GM23338 (cell line): ENCODE results near the gene SHF.

ENCODE experiments used
- CREB1 ChIP-seq: fragments of 250-450 bp; sonication (Bioruptor Pico); IDR thresholded peaks from 2 replicates; pipeline ENCODE4 v1.5.0; 2020; ENCODE audit warnings: low read depth, mild to moderate bottlenecking, moderate library complexity
- EZH2 ChIP-seq: fragments of 200-600 bp; sonication (generic); IDR thresholded peaks from one replicate; pipeline ENCODE4 v1.8.0; 2017; ENCODE audit warnings: antibody characterized with exemption, mild to moderate bottlenecking, low read depth; ENCODE audit not compliant: unreplicated experiment
- EZH2phosphoT487 ChIP-seq: fragments of 200-600 bp; sonication (generic); IDR thresholded peaks from one replicate; pipeline ENCODE4 v1.8.1; 2018; ENCODE audit warnings: antibody characterized with exemption; ENCODE audit not compliant: unreplicated experiment
- JUNB ChIP-seq: IDR thresholded peaks from one replicate; pipeline ENCODE4 v1.6.1; 2016; ENCODE audit warnings: antibody characterized with exemption; ENCODE audit not compliant: unreplicated experiment
- POLR2AphosphoS5 ChIP-seq: IDR thresholded peaks from 2 replicates; pipeline ENCODE4 v1.6.1; 2016; ENCODE audit warnings: antibody characterized with exemption, low read depth
- STAT1 ChIP-seq: IDR thresholded peaks from one replicate; pipeline ENCODE4 v1.6.1; 2016; ENCODE audit warnings: antibody characterized with exemption; ENCODE audit not compliant: unreplicated experiment
- ZNF114 ChIP-seq: fragments of 250-450 bp; sonication (Bioruptor Pico); IDR thresholded peaks from 2 replicates; pipeline ENCODE4 v1.5.0; 2020; ENCODE audit warnings: mild to moderate bottlenecking, moderate library complexity
- ZNF331 ChIP-seq: fragments of 250-450 bp; sonication (Bioruptor Pico); IDR thresholded peaks from 2 replicates; pipeline ENCODE4 v1.5.0; 2020; ENCODE audit warnings: low read depth, mild to moderate bottlenecking, moderate library complexity
- TF ChIP-seq, protein P1 (sequence below), 2 experiments: fragments of 200-600 bp in 1 of 2; sonication (generic) in 1 of 2; conservative IDR thresholded peaks; 2 replicates each; pipeline versions ENCODE4 v1.5.1 to v1.6.1; 2016 to 2017; ENCODE audit warnings: antibody characterized with exemption in 2 of 2, low read depth in 2 of 2, mild to moderate bottlenecking in 2 of 2, moderate library complexity in 1 of 2
- TF ChIP-seq, protein P2 (sequence below): IDR thresholded peaks from one replicate; pipeline ENCODE4 v1.6.1; 2018; ENCODE audit warnings: antibody characterized with exemption; ENCODE audit not compliant: unreplicated experiment
- TF ChIP-seq, protein P3 (sequence below): IDR thresholded peaks from 2 replicates; pipeline ENCODE4 v1.6.1; 2016; ENCODE audit warnings: antibody characterized with exemption

DNA sequence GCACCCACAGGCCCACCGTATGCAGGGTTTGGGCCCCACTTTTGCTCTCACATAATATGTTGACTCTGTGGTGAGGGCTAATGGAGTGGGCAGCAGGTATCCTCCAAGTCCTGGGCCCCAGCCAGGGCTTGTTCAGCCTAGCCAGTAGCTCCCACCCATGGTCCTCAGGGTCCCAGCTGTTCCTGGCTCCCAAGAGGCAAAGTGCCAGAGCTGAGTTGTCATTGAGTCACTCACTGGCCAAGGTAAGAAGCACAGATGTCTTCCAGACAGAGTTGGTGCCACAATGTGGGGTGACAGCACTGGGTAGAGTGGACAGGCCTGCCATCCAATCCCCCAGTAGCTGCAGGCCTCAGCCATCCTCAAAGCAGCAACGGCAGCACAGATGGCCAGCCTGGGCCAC is 4.3 kb downstream of the SHF start:
- TF ChIP-seq POLR2AphosphoS5 (no peak), EZH2 (no peak), EZH2phosphoT487 (no peak), ZNF331 (CRISPR knock-in tag) (no peak), CREB1 (CRISPR knock-in tag) (no peak), JUNB (no peak), ZNF114 (no peak), STAT1 (no peak)
- TF ChIP-seq, protein P1, sequence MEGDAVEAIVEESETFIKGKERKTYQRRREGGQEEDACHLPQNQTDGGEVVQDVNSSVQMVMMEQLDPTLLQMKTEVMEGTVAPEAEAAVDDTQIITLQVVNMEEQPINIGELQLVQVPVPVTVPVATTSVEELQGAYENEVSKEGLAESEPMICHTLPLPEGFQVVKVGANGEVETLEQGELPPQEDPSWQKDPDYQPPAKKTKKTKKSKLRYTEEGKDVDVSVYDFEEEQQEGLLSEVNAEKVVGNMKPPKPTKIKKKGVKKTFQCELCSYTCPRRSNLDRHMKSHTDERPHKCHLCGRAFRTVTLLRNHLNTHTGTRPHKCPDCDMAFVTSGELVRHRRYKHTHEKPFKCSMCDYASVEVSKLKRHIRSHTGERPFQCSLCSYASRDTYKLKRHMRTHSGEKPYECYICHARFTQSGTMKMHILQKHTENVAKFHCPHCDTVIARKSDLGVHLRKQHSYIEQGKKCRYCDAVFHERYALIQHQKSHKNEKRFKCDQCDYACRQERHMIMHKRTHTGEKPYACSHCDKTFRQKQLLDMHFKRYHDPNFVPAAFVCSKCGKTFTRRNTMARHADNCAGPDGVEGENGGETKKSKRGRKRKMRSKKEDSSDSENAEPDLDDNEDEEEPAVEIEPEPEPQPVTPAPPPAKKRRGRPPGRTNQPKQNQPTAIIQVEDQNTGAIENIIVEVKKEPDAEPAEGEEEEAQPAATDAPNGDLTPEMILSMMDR (conservative IDR thresholded peaks at IDR 0.05; ENCODE audit: low read depth in 2 of 2) = no peak
- TF ChIP-seq, protein P2, sequence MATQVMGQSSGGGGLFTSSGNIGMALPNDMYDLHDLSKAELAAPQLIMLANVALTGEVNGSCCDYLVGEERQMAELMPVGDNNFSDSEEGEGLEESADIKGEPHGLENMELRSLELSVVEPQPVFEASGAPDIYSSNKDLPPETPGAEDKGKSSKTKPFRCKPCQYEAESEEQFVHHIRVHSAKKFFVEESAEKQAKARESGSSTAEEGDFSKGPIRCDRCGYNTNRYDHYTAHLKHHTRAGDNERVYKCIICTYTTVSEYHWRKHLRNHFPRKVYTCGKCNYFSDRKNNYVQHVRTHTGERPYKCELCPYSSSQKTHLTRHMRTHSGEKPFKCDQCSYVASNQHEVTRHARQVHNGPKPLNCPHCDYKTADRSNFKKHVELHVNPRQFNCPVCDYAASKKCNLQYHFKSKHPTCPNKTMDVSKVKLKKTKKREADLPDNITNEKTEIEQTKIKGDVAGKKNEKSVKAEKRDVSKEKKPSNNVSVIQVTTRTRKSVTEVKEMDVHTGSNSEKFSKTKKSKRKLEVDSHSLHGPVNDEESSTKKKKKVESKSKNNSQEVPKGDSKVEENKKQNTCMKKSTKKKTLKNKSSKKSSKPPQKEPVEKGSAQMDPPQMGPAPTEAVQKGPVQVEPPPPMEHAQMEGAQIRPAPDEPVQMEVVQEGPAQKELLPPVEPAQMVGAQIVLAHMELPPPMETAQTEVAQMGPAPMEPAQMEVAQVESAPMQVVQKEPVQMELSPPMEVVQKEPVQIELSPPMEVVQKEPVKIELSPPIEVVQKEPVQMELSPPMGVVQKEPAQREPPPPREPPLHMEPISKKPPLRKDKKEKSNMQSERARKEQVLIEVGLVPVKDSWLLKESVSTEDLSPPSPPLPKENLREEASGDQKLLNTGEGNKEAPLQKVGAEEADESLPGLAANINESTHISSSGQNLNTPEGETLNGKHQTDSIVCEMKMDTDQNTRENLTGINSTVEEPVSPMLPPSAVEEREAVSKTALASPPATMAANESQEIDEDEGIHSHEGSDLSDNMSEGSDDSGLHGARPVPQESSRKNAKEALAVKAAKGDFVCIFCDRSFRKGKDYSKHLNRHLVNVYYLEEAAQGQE = no peak
- TF ChIP-seq, protein P3, sequence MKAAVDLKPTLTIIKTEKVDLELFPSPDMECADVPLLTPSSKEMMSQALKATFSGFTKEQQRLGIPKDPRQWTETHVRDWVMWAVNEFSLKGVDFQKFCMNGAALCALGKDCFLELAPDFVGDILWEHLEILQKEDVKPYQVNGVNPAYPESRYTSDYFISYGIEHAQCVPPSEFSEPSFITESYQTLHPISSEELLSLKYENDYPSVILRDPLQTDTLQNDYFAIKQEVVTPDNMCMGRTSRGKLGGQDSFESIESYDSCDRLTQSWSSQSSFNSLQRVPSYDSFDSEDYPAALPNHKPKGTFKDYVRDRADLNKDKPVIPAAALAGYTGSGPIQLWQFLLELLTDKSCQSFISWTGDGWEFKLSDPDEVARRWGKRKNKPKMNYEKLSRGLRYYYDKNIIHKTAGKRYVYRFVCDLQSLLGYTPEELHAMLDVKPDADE = no peak
